IMR-90 (cell line): Measurements from ENCODE around the gene ATP5PD. TPM values are rescaled to one million over a fixed set of nuclear protein-coding genes. Genes with fewer than 3 reads are reported as not detected.

Experiments used
- ATAC-seq: fragments of 200-7000 bp; cut with Tn5 transposase; 2 replicates; pipeline ENCODE4 v1.9.1; 2020; ENCODE audit warnings: low read depth, mild to moderate bottlenecking, moderate library complexity
- BruUV-seq: library from RNA; stranded (reverse); fragments of 400-500 nt; replicated peaks from 2 replicates; lab custom pipeline; 2021; lab: Mats Ljungman, UMichigan
- CTCF ChIA-PET: fragments of 300-600 bp; formaldehyde crosslinking; extraction: SDS; loops from one replicate; lab custom pipeline; 2021; ENCODE audit warnings: antibody characterized with exemption; lab: Yijun Ruan, JAX
- POLR2A ChIA-PET: fragments of 300-600 bp; sonication (Branson Sonifier 250); formaldehyde crosslinking; loops from one replicate; lab custom pipeline; 2022; ENCODE audit warnings: antibody characterized with exemption; ENCODE audit not compliant: unreplicated experiment; lab: Charles Lee
- DNase-seq: peaks from one replicate; pipeline ENCODE4 v3.0.0; 2013
- H2AFZ ChIP-seq: replicated peaks from 2 replicates; pipeline ENCODE3; 2013; ENCODE audit warnings: low read length, mild to moderate bottlenecking; ENCODE audit not compliant: poor library complexity
- H2AK5ac ChIP-seq: 2 replicates; pipeline ENCODE4 v1.6.1; 2013; ENCODE audit warnings: low read depth, low read length, inconsistent platforms
- H2AK9ac ChIP-seq: replicated peaks from 2 replicates; pipeline ENCODE3; 2013; ENCODE audit warnings: mild to moderate bottlenecking, low read depth, low read length, moderate library complexity; ENCODE audit not compliant: poor library complexity
- H2BK120ac ChIP-seq: 2 replicates; pipeline ENCODE4 v1.6.1; 2013; ENCODE audit warnings: low read depth, low read length, inconsistent platforms
- H2BK15ac ChIP-seq: 3 replicates; pipeline ENCODE4 v1.6.1; 2013; ENCODE audit warnings: low read depth, low read length, inconsistent platforms
- H2BK20ac ChIP-seq: 2 replicates; pipeline ENCODE4 v1.6.1; 2013; ENCODE audit warnings: low read depth, mild to moderate bottlenecking, inconsistent platforms, low read length, moderate library complexity
- H2BK5ac ChIP-seq: 2 replicates; pipeline ENCODE4 v1.6.1; 2013; ENCODE audit warnings: mild to moderate bottlenecking, low read depth, low read length, inconsistent platforms; ENCODE audit not compliant: poor library complexity, severe bottlenecking
- H3K14ac ChIP-seq: replicated peaks from 2 replicates; pipeline ENCODE4 v1.6.1; 2013; ENCODE audit warnings: low read depth, low read length, inconsistent platforms
- H3K18ac ChIP-seq: 2 replicates; pipeline ENCODE4 v1.6.1; 2013; ENCODE audit warnings: low read depth, low read length, control low read depth
- H3K23ac ChIP-seq: 2 replicates; pipeline ENCODE4 v1.6.1; 2013; ENCODE audit warnings: low read depth, low read length, inconsistent platforms
- H3K27ac ChIP-seq: 2 replicates; pipeline ENCODE4 v1.5.1; 2013; ENCODE audit warnings: mild to moderate bottlenecking, control low read depth, low read length; ENCODE audit not compliant: insufficient read depth
- H3K27me3 ChIP-seq: 2 replicates; pipeline ENCODE4 v1.6.1; 2013; ENCODE audit warnings: low read length; ENCODE audit not compliant: control insufficient read depth, insufficient read depth
- H3K36me3 ChIP-seq: 2 replicates; pipeline ENCODE4 v1.6.1; 2013; ENCODE audit warnings: low read length, mixed read lengths; ENCODE audit not compliant: control insufficient read depth, insufficient read depth
- H3K4ac ChIP-seq: 2 replicates; pipeline ENCODE4 v1.6.1; 2013; ENCODE audit warnings: low read depth, low read length, inconsistent platforms
- H3K4me1 ChIP-seq: 2 replicates; pipeline ENCODE4 v1.6.1; 2013; ENCODE audit warnings: low read length, mixed read lengths; ENCODE audit not compliant: control insufficient read depth, insufficient read depth
- H3K4me2 ChIP-seq: 2 replicates; pipeline ENCODE4 v1.6.1; 2013; ENCODE audit warnings: low read depth, mild to moderate bottlenecking, control low read depth, low read length, moderate library complexity
- H3K4me3 ChIP-seq: 2 replicates; pipeline ENCODE4 v1.5.1; 2013; ENCODE audit warnings: low read depth, mild to moderate bottlenecking, control low read depth, low read length, moderate library complexity; ENCODE audit not compliant: insufficient read depth
- H3K56ac ChIP-seq: 2 replicates; pipeline ENCODE4 v1.6.1; 2013; ENCODE audit warnings: low read length, inconsistent platforms; ENCODE audit not compliant: insufficient read depth; ENCODE audit errors: extremely low read depth
- H3K79me1 ChIP-seq, 2 experiments: 2 replicates each; pipeline ENCODE4 v1.6.1; 2013; ENCODE audit warnings: low read length in 2 of 2, inconsistent platforms in 1 of 2, low read depth in 1 of 2
- H3K9ac ChIP-seq: 2 replicates; pipeline ENCODE4 v1.6.1; 2013; ENCODE audit warnings: low read depth, low read length, control low read depth
- H3K9me1 ChIP-seq: 2 replicates; pipeline ENCODE4 v1.6.1; 2013; ENCODE audit warnings: low read length, inconsistent platforms; ENCODE audit not compliant: insufficient read depth
- H3K9me3 ChIP-seq: 2 replicates; pipeline ENCODE4 v1.6.1; 2013; ENCODE audit warnings: low read length; ENCODE audit not compliant: control insufficient read depth, insufficient read depth
- H4K20me1 ChIP-seq: 2 replicates; pipeline ENCODE4 v1.6.1; 2013; ENCODE audit warnings: low read length, inconsistent platforms; ENCODE audit not compliant: insufficient read depth
- H4K5ac ChIP-seq: 2 replicates; pipeline ENCODE4 v1.6.1; 2013; ENCODE audit warnings: mild to moderate bottlenecking, low read depth, low read length, control low read depth
- H4K8ac ChIP-seq, 2 experiments: 2 replicates each; pipeline ENCODE4 v1.6.1; 2013; ENCODE audit warnings: low read depth in 2 of 2, low read length in 2 of 2, control low read depth in 1 of 2, inconsistent platforms in 1 of 2
- H4K91ac ChIP-seq: 2 replicates; pipeline ENCODE4 v1.6.1; 2013; ENCODE audit warnings: low read depth, low read length, inconsistent platforms; ENCODE audit not compliant: insufficient read depth
- FOS ChIP-seq: fragments of 150-350 bp; IDR thresholded peaks from 2 replicates; pipeline ENCODE4 v1.6.1; 2016; ENCODE audit warnings: low read depth, low read length
- WGBS, 2 experiments: methylation state at CpG; one replicate each; pipeline versions ENCODE4 v1.1.5 to v1.1.7; 2013; ENCODE audit warnings: missing lambda C conversion rate in 2 of 2; ENCODE audit not compliant: insufficient read length in 1 of 2; ENCODE audit errors: extremely low coverage in 2 of 2; 5-methylcytosine and 5-hydroxymethylcytosine counted together
- dilution Hi-C: fragments of 300-500 bp; cut with HindIII; formaldehyde crosslinking; loops from one replicate; pipeline ENCODE4 v1.14.3; 2018; ENCODE audit warnings: low sequenced_read_pairs; ENCODE audit not compliant: unreplicated experiment
- in situ Hi-C: fragments of 300-500 bp; cut with MboI; formaldehyde crosslinking; loops from 3 replicates; pipeline ENCODE4 v1.14.3; 2019; ENCODE audit warnings: low sequenced_read_pairs, inconsistent platforms, mixed read lengths
- intact Hi-C: fragments of 100-400 bp; cut with micrococcal nuclease; formaldehyde crosslinking; loops from 2 replicates; pipeline ENCODE4 v1.10.0; 2022
- polyA plus RNA-seq, 3 experiments: library from polyadenylated mRNA; depleted of rRNA; stranded (reverse); fragments of >200 nt; gene quantifications; 2 replicates each; pipeline ENCODE4 v1.2.3, GENCODE V29; 2012; ENCODE audit warnings: low replicate concordance in 1 of 3
- total RNA-seq: library from RNA; depleted of rRNA; stranded (reverse); fragments of >200 nt; gene quantifications from 2 replicates; pipeline ENCODE4 v1.2.3, GENCODE V29; 2012

Gene ATP5PD
- total and polyA plus RNA-seq, 2 of the 4 experiments (the other 2 are of a cell fraction): 373 to 425 TPM

DNA sequence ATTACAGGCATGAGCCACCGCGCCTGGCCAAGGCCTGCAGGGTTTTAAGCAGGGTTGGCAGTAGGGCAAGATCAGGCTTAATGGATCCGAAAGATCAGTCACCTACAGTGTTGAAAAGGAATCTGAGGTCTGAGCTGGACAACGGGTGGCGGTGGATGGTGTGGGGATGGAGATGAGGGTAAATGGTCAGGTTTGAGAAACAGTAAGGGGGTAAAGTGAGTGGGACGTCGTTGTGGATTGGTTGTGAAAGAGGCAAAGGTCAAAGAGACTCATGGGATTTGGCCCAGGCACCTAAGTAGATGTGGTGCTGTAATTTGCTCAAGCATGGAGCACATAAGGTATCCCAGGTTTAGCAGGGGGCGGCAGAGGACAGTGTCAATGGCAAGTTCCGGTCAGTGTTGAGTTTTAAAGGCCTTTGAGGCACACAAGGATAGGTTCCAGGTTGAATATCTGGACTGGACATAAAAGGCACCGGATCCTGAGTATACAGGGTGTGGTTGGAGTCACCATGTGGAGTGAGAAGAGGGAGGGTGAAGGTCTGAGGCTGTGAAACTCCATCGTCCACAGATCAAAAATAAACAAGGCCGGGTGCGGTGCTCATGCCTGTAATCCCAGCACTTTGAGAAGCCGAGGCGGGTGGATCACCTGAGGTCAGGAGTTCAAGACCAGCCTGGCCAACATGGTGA lies 39.9 kb upstream of the ATP5PD start:
- Histone ChIP-seq H3K23ac (no peak overlapping the region), H3K36me3 (no peaks in the 10 kb centered on the region), H3K14ac (no peak overlapping the region; the same call in 1 of the 2 replicates), H3K9me1 (peaks cover 15% of the 10 kb centered on the region), H3K27me3 (no peaks in the 10 kb centered on the region), H3K4me2 (no peak overlapping the region), H3K9me3 (no peaks in the 10 kb centered on the region), H3K27ac (no peak overlapping the region), H3K79me1 (peaks cover 0 to 19% of the 10 kb centered on the region in 2 experiments; a peak in 3 of 4 replicates), H4K20me1 (no peaks in the 10 kb centered on the region), H4K91ac (peak overlapping the region; percentile 18; the same call in 1 of the 2 replicates), H2BK15ac (peak overlapping the region; percentile 21; the same call in 1 of the 3 replicates), H2BK5ac (no peak overlapping the region), H2BK120ac (0 out of 2 replicates have a peak overlapping the region, but pooled peaks have one; percentile 0), H3K4me3 (no peak overlapping the region), H2AK5ac (peak overlapping the region; percentile 83), H3K56ac (no peak overlapping the region), H3K9ac (no peak overlapping the region), H4K5ac (no peak overlapping the region), H4K8ac (peak overlapping the region; percentile 94 to 100; a peak in 2 of 4 replicates), H2BK20ac (0 out of 2 replicates have a peak overlapping the region, but pooled peaks have one; percentile 14), H2AK9ac (peak overlapping the region; percentile 44), H3K18ac (no peak overlapping the region), H3K4ac (peak overlapping the region; percentile 45; the same call in 1 of the 2 replicates), H3K4me1 (peaks cover 18% of the 10 kb centered on the region), H2AFZ (no peak overlapping the region)
- no peak for DNase-seq
- no peak for ATAC-seq
- 83% methylated on average over 10 of the region's 15 CpGs; no CpG with 5 or more reads in 1 of the 2 experiments for WGBS, 2 experiments
- dilution Hi-C loops: no loop called here
- no TSS peak for BruUV-seq
- intact Hi-C loops: no loop called here
- in situ Hi-C loops: no loop called here
- POLR2A ChIA-PET: no interaction called here
- TF ChIP-seq FOS: no peak
- CTCF ChIA-PET: no interaction called here
